GM13976 (cell line): Measurements from ENCODE around the gene RORC.

ENCODE experiments used
- DNase-seq: peaks from one replicate; pipeline ENCODE4 v3.0.0; 2012; ENCODE audit warnings: low spot score
- CTCF ChIP-seq: IDR thresholded peaks from 2 replicates; pipeline ENCODE4 v1.5.1; 2012; ENCODE audit warnings: borderline replicate concordance, mild to moderate bottlenecking; ENCODE audit not compliant: insufficient read depth; ENCODE audit errors: extremely low read depth, missing control alignments, control extremely low read depth
- in situ Hi-C: fragments of 300-500 bp; cut with MboI; formaldehyde crosslinking; loops from one replicate; pipeline ENCODE4 v1.12.0; 2022; ENCODE audit warnings: low sequenced_read_pairs, mixed read lengths, inconsistent platforms; ENCODE audit not compliant: unreplicated experiment

Gene RORC

GRCh38 chr1:151834239-151834638 is 2.6 kb upstream of the RORC start:
- in situ Hi-C loops, result no loop called here

GRCh38 chr1:151833172-151833900 is 1.7 kb upstream of the RORC start:
- no peak for TF ChIP-seq CTCF
- in situ Hi-C loops, result no loop called here

More at GRCh38 chr1:151834239-151834638, 2.6 kb upstream of the RORC start:
- TF ChIP-seq CTCF, result no peak
- no peak for DNase-seq

GRCh38 chr1:151832318-151832980 is 847 bp upstream of the RORC start:
- no peak for TF ChIP-seq CTCF
- DNase-seq, result no peak
- in situ Hi-C loops, result no loop called here

More at GRCh38 chr1:151833172-151833900, 1.7 kb upstream of the RORC start:
- DNase-seq, result no peak

- in situ Hi-C loops, result no loop called here
- DNase-seq, result no peak
- no peak for TF ChIP-seq CTCF
Observed at GRCh38 chr1:151831256-151831591, 378 bp downstream of the RORC start.

GRCh38 chr1:151830055-151830454 is 1.5 kb downstream of the RORC start:
- no peak for TF ChIP-seq CTCF
- in situ Hi-C loops, result no loop called here
- DNase-seq, result no peak

- in situ Hi-C loops, result no loop called here
- no peak for DNase-seq
- TF ChIP-seq CTCF, result no peak
Observed at GRCh38 chr1:151829352-151830046, 2.1 kb downstream of the RORC start.
